GM19455 (cell line): ENCODE results near the gene TOP1.

Source experiments
- ATAC-seq: cut with Tn5 transposase; IDR thresholded peaks from one replicate; pipeline ENCODE4 v1.9.1; 2021; ENCODE audit not compliant: unreplicated experiment

The TOP1 gene

GRCh38 chr20:41055679-41056078 is 27.1 kb downstream of the TOP1 start:
- ATAC-seq = no peak

GRCh38 chr20:41057999-41058673 is 29.5 kb downstream of the TOP1 start:
- no peak for ATAC-seq

- ATAC-seq = no peak
Measured at GRCh38 chr20:41058674-41059635, 30.3 kb downstream of the TOP1 start.

GRCh38 chr20:41061155-41061554 is 32.5 kb downstream of the TOP1 start:
- ATAC-seq = no peak

- no peak for ATAC-seq
Measured at GRCh38 chr20:41063442-41063841, 34.8 kb downstream of the TOP1 start.

GRCh38 chr20:41064377-41064776 is 35.8 kb downstream of the TOP1 start:
- ATAC-seq = peak; percentile 74

- ATAC-seq = no peak
Measured at GRCh38 chr20:41065716-41066115, 37.1 kb downstream of the TOP1 start.

GRCh38 chr20:41068806-41069205 is 40.2 kb downstream of the TOP1 start:
- no peak for ATAC-seq

GRCh38 chr20:41072190-41072863 is 43.7 kb downstream of the TOP1 start:
- no peak for ATAC-seq

GRCh38 chr20:41072915-41073314 is 44.3 kb downstream of the TOP1 start:
- ATAC-seq = no peak

GRCh38 chr20:41074441-41074840 is 45.8 kb downstream of the TOP1 start:
- no peak for ATAC-seq

- no peak for ATAC-seq
Measured at GRCh38 chr20:41076776-41077175, 48.2 kb downstream of the TOP1 start.

- no peak for ATAC-seq
Measured at GRCh38 chr20:41078329-41078728, 49.7 kb downstream of the TOP1 start.

GRCh38 chr20:41079066-41079465 is 50.4 kb downstream of the TOP1 start:
- ATAC-seq = no peak

GRCh38 chr20:41080866-41081265 is 52.2 kb downstream of the TOP1 start:
- ATAC-seq = no peak

GRCh38 chr20:41081276-41081814 is 52.7 kb downstream of the TOP1 start:
- ATAC-seq = no peak

- ATAC-seq = no peak
Measured at GRCh38 chr20:41082306-41082705, 53.7 kb downstream of the TOP1 start.

- ATAC-seq = no peak
Measured at GRCh38 chr20:41085606-41086005, 57.0 kb downstream of the TOP1 start.

- no peak for ATAC-seq
Measured at GRCh38 chr20:41086402-41087324, 58.0 kb downstream of the TOP1 start.

- ATAC-seq = no peak
Measured at GRCh38 chr20:41087325-41087685, 58.7 kb downstream of the TOP1 start.
